ENCODE data around the gene CCHCR1.

The CCHCR1 gene

DNA sequence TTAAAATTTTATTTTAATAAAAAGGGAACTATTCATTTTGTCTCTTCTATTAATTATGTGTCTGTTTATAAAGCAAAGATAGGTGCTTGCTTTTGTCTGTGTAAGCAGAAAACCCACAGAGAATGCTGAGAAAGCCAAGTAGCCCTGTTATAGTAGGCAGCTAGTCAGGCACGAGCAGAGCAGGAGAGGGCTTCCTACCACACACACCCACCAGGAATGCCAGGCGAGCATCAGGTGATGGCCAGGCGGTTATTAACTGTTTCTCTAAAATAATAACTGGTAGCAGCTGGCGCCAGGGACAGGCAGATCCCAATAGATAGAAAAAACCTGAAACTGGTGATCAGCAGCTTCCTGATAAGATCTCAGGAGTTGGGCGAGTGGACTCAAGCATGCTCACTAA lies 60.9 kb downstream of the CCHCR1 start:
- DNase-seq = no peak

DNA sequence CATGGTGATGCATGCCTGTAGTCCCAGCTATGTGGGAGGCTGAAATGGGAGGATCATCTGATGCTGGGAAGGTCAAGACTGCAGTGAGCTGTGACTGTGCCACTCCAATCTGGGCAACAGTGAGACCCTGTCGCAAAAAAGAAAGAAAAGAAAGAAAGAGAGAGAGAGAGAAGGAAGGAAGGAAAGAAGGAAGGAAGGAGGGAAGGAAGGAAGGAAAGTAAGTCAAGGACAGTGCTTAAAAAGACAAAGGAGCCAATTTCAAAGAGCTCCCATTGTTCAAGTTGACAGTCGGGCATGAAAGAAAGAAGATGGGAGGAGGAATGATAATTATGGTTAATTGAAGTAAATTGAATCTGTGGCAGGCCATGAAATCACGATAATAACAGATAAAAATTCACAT lies 61.4 kb downstream of the CCHCR1 start:
- DNase-seq = no peak

DNA sequence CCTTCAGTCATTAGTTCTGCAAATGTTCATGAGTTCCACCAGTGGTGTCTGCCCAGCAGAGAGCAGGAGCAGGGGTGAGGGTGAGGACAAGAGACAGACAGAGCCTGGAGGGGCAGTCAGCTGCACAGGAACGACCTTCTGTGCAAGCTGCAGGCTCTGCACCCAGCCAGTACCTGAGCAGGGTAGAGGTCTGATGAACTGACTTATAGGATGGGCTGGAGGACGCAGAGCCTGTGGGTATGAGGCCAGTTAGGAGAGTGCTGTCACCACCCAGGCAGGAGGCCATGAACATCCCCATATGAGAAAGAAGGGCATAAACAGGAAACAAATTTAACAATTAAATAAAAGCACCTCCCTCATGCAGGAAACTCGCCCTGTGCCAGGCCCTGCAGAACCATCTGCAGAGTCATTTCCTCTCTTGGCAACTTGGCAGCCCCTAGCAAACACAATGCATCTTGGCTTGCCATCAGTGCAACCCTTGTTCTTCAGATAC lies 63.2 kb downstream of the CCHCR1 start:
- DNase-seq = no peak

- DNase-seq = no peak
Measured at GRCh38 chr6:31092769-31093505, 64.7 kb downstream of the CCHCR1 start.

Measured in NCI-H774 (cell line).